Epithelial cell of proximal tubule (primary cell): Measurements from ENCODE around the gene SLC26A2. TPM values are rescaled to one million over a fixed set of nuclear protein-coding genes. Genes with fewer than 3 reads are reported as not detected.

ENCODE experiments used
- DNase-seq: peaks from one replicate; pipeline ENCODE4 v3.0.0-alpha.2; 2011; ENCODE audit warnings: low read depth
- H3K4me3 ChIP-seq: 2 replicates; pipeline ENCODE4 v1.5.1; 2011; ENCODE audit warnings: low read depth, mild to moderate bottlenecking, low read length
- total RNA-seq: library from RNA; depleted of rRNA; stranded (reverse); fragments of >200 nt; gene quantifications from 2 replicates; pipeline ENCODE4 v1.2.3, GENCODE V29; 2015
- TF ChIP-seq, protein P1 (sequence below): conservative IDR thresholded peaks from 2 replicates; pipeline ENCODE4 v1.5.1; 2012; ENCODE audit warnings: low read depth, mild to moderate bottlenecking, low read length

SLC26A2 gene
- total RNA-seq: 10.3 and 11.9 TPM in 2 replicates

DNA sequence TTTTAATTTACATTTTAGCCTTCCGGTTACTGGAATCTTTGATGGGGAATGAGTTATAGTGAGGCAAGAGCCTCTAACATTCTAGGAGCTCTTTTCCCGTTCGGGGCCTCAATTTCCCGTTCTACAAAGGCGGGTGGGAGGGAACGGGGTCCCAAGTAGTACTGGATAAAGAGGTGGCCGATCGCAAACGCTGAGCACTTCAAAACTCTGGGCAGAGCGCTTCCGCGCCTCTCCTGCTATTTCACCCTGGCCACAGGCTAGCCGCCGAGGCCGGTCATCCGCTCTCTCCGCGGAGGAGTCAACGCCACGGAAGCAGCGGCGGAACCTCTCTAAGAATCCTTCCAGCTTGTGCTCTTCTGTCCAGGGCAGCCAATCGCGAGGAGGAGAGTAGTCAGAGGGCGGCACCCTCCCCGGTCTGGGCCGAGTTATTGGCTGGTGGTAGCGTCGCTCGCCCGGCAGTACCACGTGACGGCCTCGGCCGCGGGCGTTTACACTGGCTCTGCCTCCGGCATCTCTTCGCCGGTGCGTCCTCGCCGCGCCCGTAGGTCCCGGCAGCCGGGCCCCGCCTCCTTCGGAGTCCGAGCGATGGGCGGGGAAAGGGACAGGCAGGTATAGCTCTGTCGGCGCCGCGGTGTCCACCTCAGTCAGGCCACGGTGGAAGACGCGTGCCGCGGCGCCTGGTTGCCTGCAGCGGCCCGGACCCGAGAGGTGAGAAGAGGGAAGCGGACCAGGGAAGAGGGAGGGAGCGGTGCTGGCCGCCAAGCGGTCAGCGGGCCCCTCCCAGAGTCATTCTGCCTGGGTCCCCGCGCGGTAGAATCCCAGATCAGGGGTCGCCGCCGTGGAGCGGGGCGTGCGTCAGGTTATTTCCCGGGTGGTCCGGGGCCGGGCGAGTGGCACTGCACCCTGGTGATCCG lies at the start of gene SLC26A2:
Gene SLC26A2 (plus strand): TSS at position 487 of the 914 bp plus-strand sequence. CDS start 16,895 bp downstream, outside the sequence.
- H3K4me3 ChIP-seq: peak within 1 kb of the TSS; percentile 87
- TF ChIP-seq, protein P1, sequence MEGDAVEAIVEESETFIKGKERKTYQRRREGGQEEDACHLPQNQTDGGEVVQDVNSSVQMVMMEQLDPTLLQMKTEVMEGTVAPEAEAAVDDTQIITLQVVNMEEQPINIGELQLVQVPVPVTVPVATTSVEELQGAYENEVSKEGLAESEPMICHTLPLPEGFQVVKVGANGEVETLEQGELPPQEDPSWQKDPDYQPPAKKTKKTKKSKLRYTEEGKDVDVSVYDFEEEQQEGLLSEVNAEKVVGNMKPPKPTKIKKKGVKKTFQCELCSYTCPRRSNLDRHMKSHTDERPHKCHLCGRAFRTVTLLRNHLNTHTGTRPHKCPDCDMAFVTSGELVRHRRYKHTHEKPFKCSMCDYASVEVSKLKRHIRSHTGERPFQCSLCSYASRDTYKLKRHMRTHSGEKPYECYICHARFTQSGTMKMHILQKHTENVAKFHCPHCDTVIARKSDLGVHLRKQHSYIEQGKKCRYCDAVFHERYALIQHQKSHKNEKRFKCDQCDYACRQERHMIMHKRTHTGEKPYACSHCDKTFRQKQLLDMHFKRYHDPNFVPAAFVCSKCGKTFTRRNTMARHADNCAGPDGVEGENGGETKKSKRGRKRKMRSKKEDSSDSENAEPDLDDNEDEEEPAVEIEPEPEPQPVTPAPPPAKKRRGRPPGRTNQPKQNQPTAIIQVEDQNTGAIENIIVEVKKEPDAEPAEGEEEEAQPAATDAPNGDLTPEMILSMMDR: no peak
- peak; percentile 81 for DNase-seq

DNA sequence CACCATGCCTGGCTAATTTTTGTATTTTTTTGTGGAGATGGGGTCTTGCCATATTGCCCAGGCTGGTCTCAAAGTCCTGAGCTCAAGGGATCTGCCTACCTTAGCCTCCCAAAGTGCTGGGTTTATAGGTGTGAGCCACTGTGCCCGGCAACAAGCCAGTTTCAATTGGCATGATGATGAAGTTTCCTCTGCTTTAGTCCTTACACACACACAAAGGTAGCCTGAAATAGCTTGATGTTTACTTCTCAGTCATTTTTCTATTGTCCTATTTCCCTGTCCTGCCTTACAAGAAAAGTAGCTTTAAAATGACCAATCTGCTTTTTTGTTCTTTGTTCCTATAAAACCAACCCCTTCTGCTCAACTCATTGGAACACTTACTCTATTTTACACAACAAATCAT lies 49.5 kb upstream of the SLC26A2 start:
- TF ChIP-seq, protein P1: no peak
- no peak overlapping the region for H3K4me3 ChIP-seq
- no peak for DNase-seq

DNA sequence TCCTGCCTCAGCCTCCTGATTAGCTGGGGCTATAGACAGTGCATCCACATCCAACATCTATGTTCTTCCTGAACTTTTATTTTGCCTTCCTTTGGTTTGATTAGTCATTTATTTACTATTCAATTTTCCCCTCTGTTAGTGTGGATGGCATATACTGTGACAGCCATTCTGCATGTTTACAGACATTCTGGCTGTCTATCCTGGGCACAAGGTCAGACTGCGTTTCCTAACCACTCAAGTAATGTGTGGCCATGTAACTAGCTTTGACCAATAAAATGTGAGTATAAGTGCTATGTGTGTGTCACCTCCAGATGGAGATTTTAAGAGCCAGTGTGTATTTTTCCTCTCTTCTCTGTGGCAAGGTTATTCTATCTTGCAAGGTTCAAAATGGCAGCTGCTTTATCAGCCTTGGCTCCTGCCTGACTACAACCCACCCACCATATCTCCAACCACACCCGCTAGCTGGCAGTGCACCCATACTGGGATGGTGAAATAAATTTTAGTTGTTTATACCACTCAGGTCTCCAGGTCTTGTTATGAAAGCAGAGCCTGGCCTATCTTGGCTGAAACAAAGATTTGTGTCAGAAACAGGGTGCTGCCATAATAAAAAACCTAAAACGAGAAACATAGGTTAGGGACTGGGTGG lies 48.2 kb upstream of the SLC26A2 start:
- TF ChIP-seq, protein P1: no peak
- no peak overlapping the region for H3K4me3 ChIP-seq
- no peak for DNase-seq

DNA sequence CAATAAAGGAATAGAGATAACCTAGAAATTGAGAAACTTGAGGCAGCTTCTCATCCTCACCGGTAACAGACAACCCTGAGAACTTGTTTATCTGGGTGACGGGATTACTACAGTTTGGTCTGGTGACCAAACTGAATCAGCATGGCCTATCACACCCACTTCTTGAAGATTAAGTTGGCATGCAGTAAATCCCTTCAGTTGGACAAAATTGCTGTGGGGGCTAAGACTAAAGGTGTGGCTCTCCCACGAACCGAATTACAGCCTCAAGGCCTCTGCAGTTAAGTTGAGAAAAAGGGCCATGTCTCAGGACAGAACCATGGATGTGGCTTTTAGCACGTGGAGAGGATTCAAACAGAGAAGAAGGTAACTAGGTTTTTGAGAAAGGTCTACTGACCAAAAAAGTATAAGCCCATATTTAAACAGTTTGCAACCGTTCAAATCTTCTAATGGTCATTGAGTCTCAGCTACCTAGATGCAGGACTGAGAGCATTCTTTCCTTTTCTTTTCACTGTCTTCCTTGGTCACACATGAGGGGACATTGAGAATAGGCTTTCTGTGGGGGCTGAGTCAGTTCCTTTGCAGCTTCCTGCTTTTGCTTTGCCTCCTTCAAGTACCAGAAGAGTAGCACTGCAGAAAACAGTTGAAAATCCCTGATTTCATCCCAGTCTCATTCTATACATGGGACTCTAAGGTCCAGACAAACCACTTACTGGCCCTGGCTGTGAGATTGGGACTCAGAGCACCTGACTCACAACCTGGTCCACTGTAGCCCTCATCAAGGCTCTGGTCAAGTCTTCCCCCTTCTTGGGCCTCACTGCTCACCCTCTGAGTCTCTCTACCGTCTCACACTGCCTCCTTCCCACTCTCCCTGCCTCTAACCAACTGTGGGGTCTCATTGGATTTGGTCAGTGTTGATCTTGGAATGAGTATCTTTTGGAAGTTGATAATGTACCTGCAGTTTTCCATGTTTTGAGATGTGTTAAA lies 46.8 kb upstream of the SLC26A2 start:
- DNase-seq: no peak
- no peak overlapping the region for H3K4me3 ChIP-seq
- TF ChIP-seq, protein P1: no peak

DNA sequence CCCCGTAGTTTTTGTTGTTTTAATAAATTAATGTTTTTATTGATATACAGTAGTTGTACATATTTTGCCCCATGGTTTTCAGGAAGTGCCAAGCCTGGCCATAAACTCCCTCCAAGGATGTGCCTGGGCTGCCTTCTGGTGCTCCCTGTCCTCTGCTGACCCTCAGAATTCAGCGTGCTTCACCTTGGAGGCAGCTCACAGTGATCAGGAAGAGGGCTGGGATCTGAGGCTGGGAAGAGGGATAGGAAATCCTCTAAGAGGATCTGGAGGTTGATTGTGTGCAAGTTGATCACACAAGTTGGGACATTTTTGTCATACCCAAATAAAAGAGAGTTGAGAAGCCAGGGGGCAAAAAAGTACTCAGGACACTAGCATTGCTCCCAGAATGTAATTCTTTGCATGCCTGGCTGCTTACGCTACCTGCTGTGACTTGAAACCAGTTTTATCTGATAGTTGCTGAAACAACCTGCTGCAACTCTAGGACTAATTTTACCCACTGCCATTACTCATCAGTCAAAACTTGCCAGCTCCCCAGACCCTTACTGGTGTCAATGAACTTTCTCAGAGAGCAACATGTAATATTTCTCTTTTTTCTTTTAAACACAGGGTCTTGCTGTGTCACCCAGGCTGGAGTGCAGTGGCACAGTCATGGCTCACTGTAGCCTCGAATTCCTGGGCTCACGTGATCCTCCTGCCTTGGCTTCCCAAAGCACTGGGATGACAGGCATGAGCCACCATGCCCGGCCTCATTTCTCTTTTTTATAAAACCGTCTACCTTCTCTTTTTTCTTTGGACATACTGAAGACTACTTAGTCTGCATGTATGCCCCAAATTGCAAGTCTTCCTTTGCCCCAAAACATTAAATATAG lies 44.9 kb upstream of the SLC26A2 start:
- no peak overlapping the region for H3K4me3 ChIP-seq
- TF ChIP-seq, protein P1: no peak
- DNase-seq: no peak
